D721Med (cell line): ENCODE data around the gene RALGPS1.

Experiments
- DNase-seq: peaks from one replicate; pipeline ENCODE4 v3.0.0; 2011; ENCODE audit warnings: low spot score; ENCODE audit not compliant: insufficient read length
- FAIRE-seq: peaks from 2 replicates; lab custom pipeline; 2011; peaks lifted over from hg19 to GRCh38; lab: Jason Lieb, UNC
- CTCF ChIP-seq: IDR thresholded peaks from 2 replicates; pipeline ENCODE4 v1.5.1; 2012; ENCODE audit warnings: mild to moderate bottlenecking, control low read depth; ENCODE audit not compliant: insufficient read depth; ENCODE audit errors: missing control alignments

Gene RALGPS1

GRCh38 chr9:126965541-126966428 lies 51.2 kb downstream of the RALGPS1 start:
- no peak for FAIRE-seq
- TF ChIP-seq CTCF = peak; percentile 88
- peak; percentile 33 for DNase-seq

GRCh38 chr9:126971261-126971660 lies 56.7 kb downstream of the RALGPS1 start:
- TF ChIP-seq CTCF = no peak
- DNase-seq (no peak), FAIRE-seq (no peak)

GRCh38 chr9:126973651-126974529 lies 59.3 kb downstream of the RALGPS1 start:
- FAIRE-seq (no peak), DNase-seq (no peak)
- no peak for TF ChIP-seq CTCF

- DNase-seq (no peak), FAIRE-seq (no peak)
- no peak for TF ChIP-seq CTCF
Measured at GRCh38 chr9:126974594-126974993, 60.0 kb downstream of the RALGPS1 start.

- TF ChIP-seq CTCF = no peak
- FAIRE-seq = no peak
Measured at GRCh38 chr9:126975327-126976220, 61.0 kb downstream of the RALGPS1 start.

GRCh38 chr9:126979461-126979860 lies 64.9 kb downstream of the RALGPS1 start:
- no peak for TF ChIP-seq CTCF
- FAIRE-seq (no peak), DNase-seq (no peak)

More at GRCh38 chr9:126975327-126976220, 61.0 kb downstream of the RALGPS1 start:
- no peak for DNase-seq
